Stimulated activated CD8-positive, alpha-beta memory T cell treated with anti-CD3 and anti-CD28 coated beads, Interleukin-15, amount 100 ng/mL, for 4 hours (primary cell): ENCODE data around the gene ALG9.
"Not testable (repeated sequence)": the region's sequence is repeated elsewhere in the genome, so short reads cannot be mapped to it uniquely, and the experiment has no call there.

Experiments used
- DNase-seq, 2 donors: peaks; one replicate each; pipeline ENCODE4 v3.0.0-alpha.2; 2020; ENCODE audit warnings: low read depth in 2 of 2

Gene ALG9

GRCh38 chr11:111870886-111871692 is at the start of gene ALG9:
ALG9 (minus strand) TSS chr11:111871581; CDS start chr11:111871482, 99 bp downstream.
- peak; percentile 72 to 77 for DNase-seq

- DNase-seq = no peak
These were observed 49.5 kb upstream of the ALG9 start for GRCh38 chr11:111920908-111921307.

- DNase-seq = no peak
These were observed 47.2 kb upstream of the ALG9 start, which contains the start of gene C11orf52 for GRCh38 chr11:111918390-111919256. C11orf52 (plus strand) TSS chr11:111918913; CDS start chr11:111918973, 60 bp downstream.

GRCh38 chr11:111917788-111918187 is 46.4 kb upstream of the ALG9 start:
- DNase-seq = no peak

- DNase-seq = no peak
These were observed 45.9 kb upstream of the ALG9 start for GRCh38 chr11:111917312-111917711.

GRCh38 chr11:111916768-111917167 is 45.4 kb upstream of the ALG9 start:
- no peak for DNase-seq

- DNase-seq = no peak
These were observed 42.6 kb upstream of the ALG9 start for GRCh38 chr11:111913997-111914396.

GRCh38 chr11:111913031-111913861 is 41.9 kb upstream of the ALG9 start:
- DNase-seq = no peak

- DNase-seq = no peak
These were observed 41.2 kb upstream of the ALG9 start, which contains the start of gene HSPB2 for GRCh38 chr11:111912535-111912934. HSPB2 (plus strand) TSS chr11:111912734; CDS start chr11:111912830, 96 bp downstream.

- DNase-seq = no peak
These were observed 40.4 kb upstream of the ALG9 start, which contains the start of gene CRYAB for GRCh38 chr11:111911563-111912401. CRYAB (minus strand) TSS chr11:111911770; CDS start chr11:111911724, 46 bp downstream.

- DNase-seq = no peak
These were observed 39.5 kb upstream of the ALG9 start for GRCh38 chr11:111910676-111911562.

GRCh38 chr11:111909378-111909777 is 38.0 kb upstream of the ALG9 start:
- no peak for DNase-seq

- DNase-seq = no peak
These were observed 37.4 kb upstream of the ALG9 start for GRCh38 chr11:111908639-111909305.

GRCh38 chr11:111906680-111907079 is 35.3 kb upstream of the ALG9 start:
- DNase-seq = no peak

GRCh38 chr11:111905411-111905810 is 34.0 kb upstream of the ALG9 start:
- DNase-seq = no peak

GRCh38 chr11:111886844-111887243 is 15.5 kb upstream of the ALG9 start:
- DNase-seq = no peak

GRCh38 chr11:111886032-111886431 is 14.7 kb upstream of the ALG9 start:
- DNase-seq = no peak

- not testable (repeated sequence) for DNase-seq
These were observed 13.7 kb upstream of the ALG9 start for GRCh38 chr11:111885053-111885452.

- DNase-seq = no peak
These were observed 10.8 kb upstream of the ALG9 start for GRCh38 chr11:111882202-111882601.
